Nephron (organoid): ENCODE results near the gene KRTAP5-4.
"Not testable (repeated sequence)": the region's sequence is repeated elsewhere in the genome, so short reads cannot be mapped to it uniquely, and the experiment has no call there.

Experiments
- H3K27ac Mint-ChIP-seq, 3 experiments: 2 replicates each; pipeline ENCODE4 v1.8.0; 2020; ENCODE audit warnings: mixed read lengths in 3 of 3, mild to moderate bottlenecking in 2 of 3, moderate library complexity in 1 of 3
- H3K27me3 Mint-ChIP-seq: 2 replicates; pipeline ENCODE4 v1.8.0; 2021; ENCODE audit warnings: low read depth, mild to moderate bottlenecking, moderate library complexity, mixed read lengths
- H3K36me3 Mint-ChIP-seq: 2 replicates; pipeline ENCODE4 v1.8.0; 2020; ENCODE audit warnings: low read depth, mixed read lengths
- H3K4me1 Mint-ChIP-seq: 2 replicates; pipeline ENCODE4 v1.8.0; 2020; ENCODE audit warnings: mixed read lengths
- H3K4me3 Mint-ChIP-seq, 3 experiments: 2 replicates each; pipeline ENCODE4 v1.8.0; 2020; ENCODE audit warnings: mild to moderate bottlenecking in 3 of 3, mixed read lengths in 3 of 3, moderate library complexity in 2 of 3
- H3K9me3 Mint-ChIP-seq: 2 replicates; pipeline ENCODE4 v1.8.0; 2020; ENCODE audit warnings: mixed read lengths
- TF ChIP-seq, protein P1 (sequence below), 3 experiments: fragments of 200-600 bp; sonication (generic); IDR thresholded peaks; one replicate each; pipeline ENCODE4 v1.5.0; 2021; ENCODE audit warnings: antibody characterized with exemption in 3 of 3; ENCODE audit not compliant: unreplicated experiment in 3 of 3

The KRTAP5-4 gene

DNA sequence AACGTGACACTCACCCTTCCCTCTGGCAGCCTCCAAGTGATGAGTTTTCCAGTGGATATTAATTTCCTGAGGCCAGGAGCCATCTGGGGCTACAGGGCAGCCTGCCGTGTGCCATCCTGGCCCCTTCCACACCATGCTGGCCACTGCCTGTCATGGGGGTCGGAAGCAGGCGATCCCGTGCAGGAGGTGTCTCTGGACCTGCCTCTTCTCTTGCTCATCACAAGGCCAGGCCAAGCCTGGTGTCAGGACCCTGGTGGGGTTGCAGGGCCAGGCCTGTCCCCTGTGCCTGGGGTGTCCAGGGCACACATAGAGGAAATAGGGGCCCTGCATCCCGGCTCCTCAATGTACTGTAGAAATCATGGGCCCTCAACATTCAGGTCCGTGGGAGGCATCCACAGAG lies 17.2 kb downstream of the KRTAP5-4 start:
- H3K4me1 Mint-ChIP-seq = peaks cover 7% of the 10 kb centered on the region
- no peak overlapping the region for H3K4me3 Mint-ChIP-seq
- TF ChIP-seq, protein P1, sequence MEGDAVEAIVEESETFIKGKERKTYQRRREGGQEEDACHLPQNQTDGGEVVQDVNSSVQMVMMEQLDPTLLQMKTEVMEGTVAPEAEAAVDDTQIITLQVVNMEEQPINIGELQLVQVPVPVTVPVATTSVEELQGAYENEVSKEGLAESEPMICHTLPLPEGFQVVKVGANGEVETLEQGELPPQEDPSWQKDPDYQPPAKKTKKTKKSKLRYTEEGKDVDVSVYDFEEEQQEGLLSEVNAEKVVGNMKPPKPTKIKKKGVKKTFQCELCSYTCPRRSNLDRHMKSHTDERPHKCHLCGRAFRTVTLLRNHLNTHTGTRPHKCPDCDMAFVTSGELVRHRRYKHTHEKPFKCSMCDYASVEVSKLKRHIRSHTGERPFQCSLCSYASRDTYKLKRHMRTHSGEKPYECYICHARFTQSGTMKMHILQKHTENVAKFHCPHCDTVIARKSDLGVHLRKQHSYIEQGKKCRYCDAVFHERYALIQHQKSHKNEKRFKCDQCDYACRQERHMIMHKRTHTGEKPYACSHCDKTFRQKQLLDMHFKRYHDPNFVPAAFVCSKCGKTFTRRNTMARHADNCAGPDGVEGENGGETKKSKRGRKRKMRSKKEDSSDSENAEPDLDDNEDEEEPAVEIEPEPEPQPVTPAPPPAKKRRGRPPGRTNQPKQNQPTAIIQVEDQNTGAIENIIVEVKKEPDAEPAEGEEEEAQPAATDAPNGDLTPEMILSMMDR (IDR thresholded peaks at IDR 0.05; ENCODE audit: unreplicated experiment in 3 of 3) = no peak
- no peaks in the 10 kb centered on the region for H3K36me3 Mint-ChIP-seq
- H3K27ac Mint-ChIP-seq = no peak overlapping the region
- peaks cover 61% of the 10 kb centered on the region for H3K27me3 Mint-ChIP-seq
- H3K9me3 Mint-ChIP-seq = peaks cover 12% of the 10 kb centered on the region

DNA sequence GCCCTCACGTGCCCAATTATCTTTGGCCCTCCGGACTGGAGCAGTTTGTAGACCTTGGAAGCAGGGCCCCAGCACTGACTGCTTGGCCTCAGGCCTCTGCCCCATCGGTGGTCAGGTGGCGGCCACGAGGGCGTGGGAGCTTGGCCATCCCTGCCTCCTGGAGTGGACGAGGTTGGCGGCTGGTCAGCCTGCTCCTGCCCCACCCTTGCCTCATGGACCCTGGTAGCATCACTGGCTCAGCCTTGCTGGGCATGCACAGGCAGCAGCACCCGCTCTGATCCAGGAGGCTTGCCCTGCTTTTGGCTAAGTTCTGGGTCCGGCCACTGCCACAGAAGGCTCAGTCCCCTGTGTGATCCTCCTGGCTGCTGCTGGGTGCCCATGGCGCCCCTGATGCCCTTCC lies 17.8 kb downstream of the KRTAP5-4 start:
- TF ChIP-seq, protein P1 (IDR thresholded peaks at IDR 0.05; ENCODE audit: unreplicated experiment in 3 of 3) = no peak
- Mint-ChIP-seq H3K27me3 (peaks cover 61% of the 10 kb centered on the region), H3K27ac (no peak overlapping the region), H3K36me3 (no peaks in the 10 kb centered on the region), H3K4me1 (peaks cover 7% of the 10 kb centered on the region), H3K4me3 (no peak overlapping the region), H3K9me3 (peaks cover 12% of the 10 kb centered on the region)

DNA sequence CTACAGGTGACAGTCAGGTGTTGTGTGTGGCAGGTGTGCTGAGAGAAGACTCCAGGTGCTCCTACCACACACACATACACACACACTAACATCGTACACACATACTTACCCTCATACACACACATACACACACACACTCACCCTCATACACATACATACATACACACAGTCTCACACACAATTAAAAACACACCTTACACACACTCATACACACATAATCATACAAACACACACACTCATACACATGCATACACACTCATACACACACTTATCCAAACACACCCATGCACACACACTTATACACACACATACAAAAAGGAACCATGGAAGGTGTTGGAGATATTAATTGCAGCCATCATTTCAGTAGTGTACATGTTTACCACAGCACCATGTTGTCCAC lies 18.3 kb downstream of the KRTAP5-4 start:
- H3K9me3 Mint-ChIP-seq = peaks cover 12% of the 10 kb centered on the region
- H3K36me3 Mint-ChIP-seq = no peaks in the 10 kb centered on the region
- H3K4me1 Mint-ChIP-seq = peaks cover 7% of the 10 kb centered on the region
- H3K4me3 Mint-ChIP-seq = no peak overlapping the region
- H3K27me3 Mint-ChIP-seq = peaks cover 62% of the 10 kb centered on the region
- TF ChIP-seq, protein P1 (IDR thresholded peaks at IDR 0.05; ENCODE audit: unreplicated experiment in 3 of 3) = no peak
- no peak overlapping the region for H3K27ac Mint-ChIP-seq

DNA sequence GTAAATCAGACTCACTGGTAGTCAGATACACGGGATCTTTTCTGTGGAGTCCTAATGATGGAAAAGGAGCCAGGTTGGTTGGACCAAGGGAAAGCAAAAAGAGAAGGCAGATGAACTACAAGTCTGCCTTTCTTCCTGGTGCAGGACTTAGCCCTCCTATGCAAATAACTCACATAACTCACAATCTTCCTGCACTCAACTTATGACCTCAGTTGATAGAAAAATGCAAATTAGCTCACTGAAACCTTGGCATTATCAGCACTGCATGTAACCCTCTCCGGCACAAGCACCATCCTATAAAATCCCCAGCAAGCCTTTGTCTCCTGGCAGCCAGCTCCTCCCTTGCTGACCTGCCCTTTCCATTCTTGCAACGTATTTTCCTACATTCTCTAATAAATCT lies 20.3 kb downstream of the KRTAP5-4 start:
- Mint-ChIP-seq H3K9me3 (peaks cover 12% of the 10 kb centered on the region), H3K27me3 (peaks cover 65% of the 10 kb centered on the region)
- not testable (repeated sequence) for H3K27ac Mint-ChIP-seq, H3K4me1 Mint-ChIP-seq, H3K4me3 Mint-ChIP-seq, H3K36me3 Mint-ChIP-seq

DNA sequence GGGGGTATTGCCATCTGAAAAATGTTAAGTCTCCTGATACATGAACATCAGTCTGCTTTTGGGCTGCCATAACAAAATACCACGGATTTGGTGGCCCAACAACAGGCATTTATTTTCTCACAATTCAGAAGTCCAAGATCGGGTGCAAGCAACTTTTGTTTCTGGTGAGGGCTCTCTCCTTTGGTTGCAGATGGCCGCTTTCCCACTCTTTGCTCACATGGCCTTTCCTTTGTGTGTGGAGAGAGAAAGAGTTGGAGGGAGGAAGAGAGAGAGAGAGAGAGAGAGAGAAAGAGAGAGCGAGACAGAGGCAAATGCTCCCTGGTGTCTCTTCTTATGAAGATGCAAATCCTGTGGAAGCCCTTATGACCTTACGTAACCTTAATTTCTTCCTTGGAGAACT lies 21.3 kb downstream of the KRTAP5-4 start:
- peaks cover 12% of the 10 kb centered on the region for H3K9me3 Mint-ChIP-seq
- H3K27ac Mint-ChIP-seq = no peak overlapping the region
- no peaks in the 10 kb centered on the region for H3K36me3 Mint-ChIP-seq
- H3K4me1 Mint-ChIP-seq = peaks cover 12% of the 10 kb centered on the region
- TF ChIP-seq, protein P1 (IDR thresholded peaks at IDR 0.05; ENCODE audit: unreplicated experiment in 3 of 3) = no peak
- H3K27me3 Mint-ChIP-seq = peaks cover 69% of the 10 kb centered on the region
- no peak overlapping the region for H3K4me3 Mint-ChIP-seq

DNA sequence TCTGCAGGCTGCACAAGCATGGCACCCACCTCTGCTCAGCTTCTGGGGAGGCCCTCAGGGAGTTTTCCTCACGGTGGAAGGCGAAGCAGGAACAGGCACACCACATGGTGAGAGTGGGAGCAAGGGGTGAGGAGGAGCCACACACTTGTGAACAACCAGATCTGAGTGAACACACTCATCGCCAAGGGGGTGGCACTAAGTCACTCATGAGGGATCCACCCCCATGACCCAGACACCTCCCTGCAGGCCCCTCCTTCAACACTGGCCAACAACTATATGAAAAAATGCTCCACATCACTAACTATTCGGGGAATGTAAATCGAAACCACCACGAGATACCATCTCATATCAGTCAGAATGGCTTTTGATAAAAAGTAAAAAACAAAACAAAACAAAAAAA lies 23.1 kb downstream of the KRTAP5-4 start:
- H3K4me1 Mint-ChIP-seq = peaks cover 12% of the 10 kb centered on the region
- H3K36me3 Mint-ChIP-seq = no peaks in the 10 kb centered on the region
- H3K27me3 Mint-ChIP-seq = peaks cover 81% of the 10 kb centered on the region
- no peak overlapping the region for H3K4me3 Mint-ChIP-seq
- no peak overlapping the region for H3K27ac Mint-ChIP-seq
- H3K9me3 Mint-ChIP-seq = peaks cover 12% of the 10 kb centered on the region
- TF ChIP-seq, protein P1 (IDR thresholded peaks at IDR 0.05; ENCODE audit: unreplicated experiment in 3 of 3) = no peak

DNA sequence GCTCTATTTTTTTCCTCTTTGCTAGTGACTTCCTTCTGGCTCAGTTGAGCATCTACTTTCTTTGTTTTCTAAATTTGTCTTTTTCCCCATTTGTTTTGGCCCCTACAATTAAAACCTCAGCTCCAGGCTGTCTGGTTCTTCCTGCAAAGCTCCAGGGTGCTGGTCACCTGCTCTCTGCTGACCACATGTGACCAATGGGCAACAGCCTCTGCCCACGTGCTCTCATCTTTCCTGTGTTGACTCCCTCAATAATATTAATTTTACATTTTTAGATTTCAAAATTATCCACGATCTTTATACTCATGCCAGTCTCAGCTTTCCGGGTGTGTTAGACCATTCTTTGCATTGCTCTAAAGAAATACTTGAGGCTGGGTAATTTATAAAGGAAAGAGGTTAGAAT lies 23.5 kb downstream of the KRTAP5-4 start:
- not testable (repeated sequence) for H3K4me3 Mint-ChIP-seq, H3K36me3 Mint-ChIP-seq, H3K27ac Mint-ChIP-seq
- H3K27me3 Mint-ChIP-seq = peaks cover 81% of the 10 kb centered on the region
- H3K9me3 Mint-ChIP-seq = peaks cover 12% of the 10 kb centered on the region
- H3K4me1 Mint-ChIP-seq = peaks cover 12% of the 10 kb centered on the region
